HepG2 (cell line): Measurements from ENCODE around the gene MYH7B. TPM values are rescaled to one million over a fixed set of nuclear protein-coding genes. Genes with fewer than 3 reads are reported as not detected.

Source experiments
- ATAC-seq: fragments of 200-7000 bp; cut with Tn5 transposase; 3 replicates; pipeline ENCODE4 v1.9.1; 2020; ENCODE audit warnings: mild to moderate bottlenecking, moderate library complexity
- BruUV-seq: library from RNA; stranded (reverse); fragments of 400-500 nt; replicated peaks from 2 replicates; lab custom pipeline; 2021; lab: Mats Ljungman, UMichigan
- CTCF ChIA-PET: fragments of 300-600 bp; formaldehyde crosslinking; extraction: SDS; loops from one replicate; lab custom pipeline; 2021; ENCODE audit warnings: low total read pairs, inconsistent platforms, low intra/inter-chr PET ratio; lab: Yijun Ruan, JAX
- POLR2A ChIA-PET: fragments of 350-600 bp; sonication (Branson Sonifier 250); formaldehyde crosslinking; loops from one replicate; lab custom pipeline; 2020; ENCODE audit warnings: antibody characterized with exemption, inconsistent platforms; lab: Yijun Ruan, JAX
- DNase-seq: peaks from one replicate; pipeline ENCODE4 v3.0.0-alpha.2; 2015; ENCODE audit warnings: low spot score
- FAIRE-seq: peaks from 3 replicates; lab custom pipeline; 2011; peaks lifted over from hg19 to GRCh38; lab: Jason Lieb, UNC
- H2AFZ ChIP-seq: one replicate; pipeline ENCODE4 v1.6.1; 2011; ENCODE audit warnings: low read length, inconsistent platforms
- H3K27ac ChIP-seq: fragments of 300-600 bp; 3 replicates; pipeline ENCODE4 v1.8.0; 2011; ENCODE audit warnings: mixed run types, mild to moderate bottlenecking, mixed read lengths, low read length, inconsistent platforms; ENCODE audit not compliant: insufficient read depth; ENCODE audit errors: extremely low read length
- H3K27me3 ChIP-seq, 2 experiments: fragments of 200-600 bp in 1 of 2; 2 replicates in 1 of 2; 3 replicates in 1 of 2; pipeline versions ENCODE4 v1.6.0 to v1.8.0; 2011; ENCODE audit warnings: low read length in 2 of 2, mild to moderate bottlenecking in 2 of 2, moderate library complexity in 2 of 2, inconsistent platforms in 1 of 2; ENCODE audit not compliant: insufficient read depth in 2 of 2, control insufficient read depth in 1 of 2
- H3K36me3 ChIP-seq, 2 experiments: fragments of 200-600 bp in 1 of 2; replicated peaks in 1 of 2; 2 replicates in 1 of 2; 3 replicates in 1 of 2; pipeline versions ENCODE4 v1.5.1 to v1.8.0; 2011; ENCODE audit warnings: low read length in 2 of 2, inconsistent platforms in 1 of 2; ENCODE audit not compliant: insufficient read depth in 2 of 2, control insufficient read depth in 1 of 2
- H3K4me1 ChIP-seq: 2 replicates; pipeline ENCODE4 v1.5.1; 2012; ENCODE audit warnings: low read length, inconsistent platforms; ENCODE audit not compliant: insufficient read depth
- H3K4me2 ChIP-seq: 2 replicates; pipeline ENCODE4 v1.6.0; 2011; ENCODE audit warnings: low read depth, low read length, inconsistent platforms
- H3K4me3 ChIP-seq, 3 experiments: fragments of 200-600 bp in 1 of 3; sonication (generic), shearing (Covaris generic) in 1 of 3; replicated peaks in 1 of 3; 2 replicates each; pipeline ENCODE4 v1.5.1; 2011 to 2016; ENCODE audit warnings: low read length in 3 of 3, inconsistent platforms in 2 of 3, low read depth in 2 of 3, mild to moderate bottlenecking in 2 of 3, control low read depth in 1 of 3, mixed read lengths in 1 of 3; ENCODE audit not compliant: insufficient read depth in 1 of 3
- H3K79me2 ChIP-seq: one replicate; pipeline ENCODE4 v1.6.1; 2011; ENCODE audit warnings: low read length, inconsistent platforms; ENCODE audit not compliant: insufficient read depth
- H3K9ac ChIP-seq: 2 replicates; pipeline ENCODE4 v1.6.0; 2011; ENCODE audit warnings: mild to moderate bottlenecking, low read depth, low read length, inconsistent platforms; ENCODE audit not compliant: insufficient read depth
- H3K9me3 ChIP-seq: 2 replicates; pipeline ENCODE4 v1.5.1; 2012; ENCODE audit warnings: mild to moderate bottlenecking, low read length
- H4K20me1 ChIP-seq: 2 replicates; pipeline ENCODE4 v1.6.0; 2011; ENCODE audit warnings: inconsistent platforms, mild to moderate bottlenecking, low read length, moderate library complexity; ENCODE audit not compliant: insufficient read depth
- FOXK1 ChIP-seq: sonication (generic); formaldehyde crosslinking; IDR thresholded peaks from 2 replicates; pipeline ENCODE4 v1.4.0; 2020; ENCODE audit warnings: low read depth, missing genetic modification reagents, borderline replicate concordance
- HNRNPLL ChIP-seq: fragments of 200-400 bp; formaldehyde crosslinking; IDR thresholded peaks from 2 replicates; pipeline ENCODE4 v1.6.1; 2017; ENCODE audit warnings: mild to moderate bottlenecking, low read depth, low read length; ENCODE audit not compliant: poor library complexity, severe bottlenecking
- MEF2D ChIP-seq: sonication (generic); formaldehyde crosslinking; IDR thresholded peaks from 2 replicates; pipeline ENCODE4 v1.5.1; 2020; ENCODE audit warnings: mild to moderate bottlenecking, missing genetic modification reagents
- NFKB2 ChIP-seq: sonication (generic); formaldehyde crosslinking; IDR thresholded peaks from 2 replicates; pipeline ENCODE4 v1.4.0; 2020; ENCODE audit warnings: missing genetic modification reagents, borderline replicate concordance
- NKX3-1 ChIP-seq: sonication (generic); formaldehyde crosslinking; IDR thresholded peaks from 2 replicates; pipeline ENCODE4 v1.5.0; 2020; ENCODE audit warnings: missing genetic modification reagents
- POLR2G ChIP-seq: fragments of 200-400 bp; formaldehyde crosslinking; IDR thresholded peaks from 2 replicates; pipeline ENCODE4 v1.6.1; 2018; ENCODE audit warnings: mild to moderate bottlenecking, low read depth, low read length, moderate library complexity
- RBM22 ChIP-seq: fragments of 200-400 bp; formaldehyde crosslinking; optimal IDR thresholded peaks from 2 replicates; pipeline ENCODE3; 2017; ENCODE audit warnings: mild to moderate bottlenecking, low read length, moderate library complexity
- RXRA ChIP-seq: sonication (generic); formaldehyde crosslinking; IDR thresholded peaks from 2 replicates; pipeline ENCODE4 v1.5.1; 2020; ENCODE audit warnings: missing genetic modification reagents
- TMF1 ChIP-seq: sonication (generic); formaldehyde crosslinking; IDR thresholded peaks from 2 replicates; pipeline ENCODE4 v1.8.1; 2022; ENCODE audit warnings: low read depth, missing genetic modification reagents
- TOE1 ChIP-seq: sonication (generic); formaldehyde crosslinking; IDR thresholded peaks from 2 replicates; pipeline ENCODE4 v1.4.0; 2020; ENCODE audit warnings: mild to moderate bottlenecking, missing genetic modification reagents
- ZC3H4 ChIP-seq: sonication (generic); formaldehyde crosslinking; IDR thresholded peaks from 2 replicates; pipeline ENCODE4 v1.4.0; 2020; ENCODE audit warnings: missing genetic modification reagents, borderline replicate concordance
- ZMYM3 ChIP-seq: sonication (generic); formaldehyde crosslinking; IDR thresholded peaks from 2 replicates; pipeline ENCODE4 v1.5.1; 2020; ENCODE audit warnings: mild to moderate bottlenecking, missing genetic modification reagents
- ZNF101 ChIP-seq: sonication (generic); formaldehyde crosslinking; IDR thresholded peaks from 2 replicates; pipeline ENCODE4 v1.4.0; 2020; ENCODE audit warnings: mild to moderate bottlenecking, low read depth, missing genetic modification reagents, borderline replicate concordance
- ZNF326 ChIP-seq: sonication (generic); formaldehyde crosslinking; IDR thresholded peaks from 2 replicates; pipeline ENCODE4 v1.4.0; 2020; ENCODE audit warnings: missing genetic modification reagents, borderline replicate concordance
- ZNF550 ChIP-seq: sonication (generic); formaldehyde crosslinking; IDR thresholded peaks from 2 replicates; pipeline ENCODE4 v1.4.0; 2020; ENCODE audit warnings: mild to moderate bottlenecking, missing genetic modification reagents, borderline replicate concordance
- WGBS: methylation state at CpG from one replicate; pipeline ENCODE4 v1.1.6; 2017; ENCODE audit warnings: low lambda C conversion rate; 5-methylcytosine and 5-hydroxymethylcytosine counted together
- in situ Hi-C: cut with HindIII; loops from 2 replicates; pipeline ENCODE4 v1.10.0; 2017; ENCODE audit warnings: low pct_unique_long_range_greater_than_20kb; ENCODE audit not compliant: extremely low pct_ligation_motif_present
- intact Hi-C: fragments of 100-400 bp; cut with micrococcal nuclease; formaldehyde crosslinking; loops from one replicate; pipeline ENCODE4 v1.10.0; 2022; ENCODE audit not compliant: unreplicated experiment
- polyA plus RNA-seq, 8 experiments: library from polyadenylated mRNA; depleted of rRNA in 3 of 8; stranded (reverse) in 7 of 8; unstranded in 1 of 8; fragments of >200 nt; fragmentation: Illumina TruSeq in 4 of 8; extraction: Trizol in 4 of 8; gene quantifications; 2 replicates each; pipeline versions ENCODE4 v1.2.1 to v1.2.3, GENCODE V29; 2011 to 2016; ENCODE audit warnings: low read depth in 4 of 8, missing spikeins in 1 of 8, mixed read lengths in 1 of 8; ENCODE audit not compliant: insufficient read depth in 1 of 8
- total RNA-seq, 5 experiments: library from RNA; depleted of rRNA; stranded (reverse); fragments of >200 nt; fragmentation: Illumina TruSeq; extraction: Trizol; gene quantifications; 2 replicates each; pipeline ENCODE4 v1.2.3, GENCODE V29; 2016; ENCODE audit warnings: low read depth in 1 of 5
- TF ChIP-seq, protein P1 (sequence below): IDR thresholded peaks from 2 replicates; pipeline ENCODE4 v1.6.1; 2018; ENCODE audit warnings: missing genetic modification reagents
- TF ChIP-seq, protein P2 (sequence below): sonication (generic); formaldehyde crosslinking; IDR thresholded peaks from 2 replicates; pipeline ENCODE4 v1.8.1; 2023; ENCODE audit warnings: missing genetic modification reagents, inconsistent platforms, borderline replicate concordance
- TF ChIP-seq, protein P3 (sequence below): IDR thresholded peaks from 2 replicates; pipeline ENCODE4 v1.6.1; 2016; ENCODE audit warnings: low read depth, borderline replicate concordance
- TF ChIP-seq, protein P4 (sequence below): sonication (generic); formaldehyde crosslinking; IDR thresholded peaks from 2 replicates; pipeline ENCODE4 v1.4.0; 2020; ENCODE audit warnings: mild to moderate bottlenecking, low read depth, missing genetic modification reagents
- TF ChIP-seq, protein P5 (sequence below): IDR thresholded peaks from 2 replicates; pipeline ENCODE4 v1.6.1; 2016; ENCODE audit warnings: missing compliant biosample characterization, missing genetic modification reagents, borderline replicate concordance

The MYH7B gene
- total and polyA plus RNA-seq, 2 of the 13 experiments (the other 11 are each of a cell fraction or from before 2014, with no cell fraction given): 0.05 to 0.20 TPM

DNA sequence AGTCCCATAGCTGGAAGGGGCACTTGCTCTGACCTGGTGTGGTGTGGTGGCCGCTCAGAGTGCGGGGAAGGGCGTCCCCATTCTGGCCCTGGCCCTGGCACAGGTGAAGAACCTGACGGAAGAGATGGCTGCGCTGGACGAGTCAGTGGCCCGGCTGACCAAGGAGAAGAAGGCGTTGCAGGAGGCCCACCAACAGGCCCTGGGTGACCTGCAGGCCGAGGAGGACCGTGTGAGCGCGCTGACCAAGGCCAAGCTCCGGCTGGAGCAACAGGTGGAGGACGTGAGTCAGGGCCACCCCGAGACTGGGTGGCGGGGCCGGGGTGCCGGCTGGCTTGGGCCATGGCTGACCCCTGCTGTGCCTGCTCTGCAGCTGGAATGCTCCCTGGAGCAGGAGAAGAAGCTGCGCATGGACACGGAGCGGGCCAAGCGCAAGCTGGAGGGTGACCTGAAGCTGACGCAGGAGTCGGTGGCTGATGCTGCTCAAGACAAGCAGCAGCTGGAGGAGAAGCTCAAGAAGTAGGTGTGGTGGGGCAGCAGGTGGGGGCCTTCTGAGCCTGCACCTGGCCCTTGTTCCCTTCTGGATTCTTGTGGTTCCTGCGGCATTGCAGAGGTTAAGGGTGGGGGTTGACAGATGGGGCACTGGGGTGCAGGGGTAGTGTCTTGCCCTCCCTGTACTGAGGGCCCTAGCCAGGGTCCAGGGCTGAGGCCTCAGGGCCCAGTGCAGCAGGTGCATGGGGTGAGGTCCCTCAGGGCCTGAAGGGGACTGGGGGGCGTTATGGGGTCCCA lies 40.8 kb downstream of the MYH7B start:
- H3K4me3 ChIP-seq: no peak overlapping the region
- WGBS: 97% methylated on average over 26 of the region's 26 CpGs
- H3K9ac ChIP-seq: no peak overlapping the region
- no peaks in the 10 kb centered on the region for H3K27me3 ChIP-seq
- no peak overlapping the region for H3K4me2 ChIP-seq
- H3K4me1 ChIP-seq: peaks cover 17% of the 10 kb centered on the region
- ATAC-seq (no peak), DNase-seq (no peak), FAIRE-seq (no peak)
- ChIA-PET CTCF (no interaction called here), POLR2A (no interaction called here)
- no peak overlapping the region for H2AFZ ChIP-seq
- H3K27ac ChIP-seq: no peak overlapping the region
- in situ Hi-C loops: no loop called here
- H3K9me3 ChIP-seq: no peaks in the 10 kb centered on the region
- no peaks in the 10 kb centered on the region for H3K79me2 ChIP-seq
- no peaks in the 10 kb centered on the region; the same call in 1 of the 2 replicates for H4K20me1 ChIP-seq
- peaks cover 24 to 35% of the 10 kb centered on the region in 2 experiments for H3K36me3 ChIP-seq
- intact Hi-C loops: no loop called here
- BruUV-seq: no TSS peak
- TF ChIP-seq POLR2G: 0 out of 2 replicates have a peak, but pooled peaks have one; percentile 0
- TF ChIP-seq, protein P1, sequence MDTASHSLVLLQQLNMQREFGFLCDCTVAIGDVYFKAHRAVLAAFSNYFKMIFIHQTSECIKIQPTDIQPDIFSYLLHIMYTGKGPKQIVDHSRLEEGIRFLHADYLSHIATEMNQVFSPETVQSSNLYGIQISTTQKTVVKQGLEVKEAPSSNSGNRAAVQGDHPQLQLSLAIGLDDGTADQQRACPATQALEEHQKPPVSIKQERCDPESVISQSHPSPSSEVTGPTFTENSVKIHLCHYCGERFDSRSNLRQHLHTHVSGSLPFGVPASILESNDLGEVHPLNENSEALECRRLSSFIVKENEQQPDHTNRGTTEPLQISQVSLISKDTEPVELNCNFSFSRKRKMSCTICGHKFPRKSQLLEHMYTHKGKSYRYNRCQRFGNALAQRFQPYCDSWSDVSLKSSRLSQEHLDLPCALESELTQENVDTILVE (CRISPR knock-in tag): no peak
- no peak for TF ChIP-seq ZNF326 (CRISPR knock-in tag)
- TF ChIP-seq ZNF101 (CRISPR knock-in tag): no peak
- TF ChIP-seq, protein P2, sequence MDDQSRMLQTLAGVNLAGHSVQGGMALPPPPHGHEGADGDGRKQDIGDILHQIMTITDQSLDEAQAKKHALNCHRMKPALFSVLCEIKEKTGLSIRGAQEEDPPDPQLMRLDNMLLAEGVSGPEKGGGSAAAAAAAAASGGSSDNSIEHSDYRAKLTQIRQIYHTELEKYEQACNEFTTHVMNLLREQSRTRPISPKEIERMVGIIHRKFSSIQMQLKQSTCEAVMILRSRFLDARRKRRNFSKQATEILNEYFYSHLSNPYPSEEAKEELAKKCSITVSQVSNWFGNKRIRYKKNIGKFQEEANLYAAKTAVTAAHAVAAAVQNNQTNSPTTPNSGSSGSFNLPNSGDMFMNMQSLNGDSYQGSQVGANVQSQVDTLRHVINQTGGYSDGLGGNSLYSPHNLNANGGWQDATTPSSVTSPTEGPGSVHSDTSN (CRISPR knock-in tag): no peak
- TF ChIP-seq, protein P3, sequence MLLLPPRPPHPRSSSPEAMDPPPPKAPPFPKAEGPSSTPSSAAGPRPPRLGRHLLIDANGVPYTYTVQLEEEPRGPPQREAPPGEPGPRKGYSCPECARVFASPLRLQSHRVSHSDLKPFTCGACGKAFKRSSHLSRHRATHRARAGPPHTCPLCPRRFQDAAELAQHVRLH (CRISPR knock-in tag): no peak
- no peak for TF ChIP-seq MEF2D (CRISPR knock-in tag)
- no peak for TF ChIP-seq RBM22
- no peak for TF ChIP-seq FOXK1 (CRISPR knock-in tag)
- no peak for TF ChIP-seq ZMYM3 (CRISPR knock-in tag)
- no peak for TF ChIP-seq ZNF550 (CRISPR knock-in tag)
- TF ChIP-seq, protein P4, sequence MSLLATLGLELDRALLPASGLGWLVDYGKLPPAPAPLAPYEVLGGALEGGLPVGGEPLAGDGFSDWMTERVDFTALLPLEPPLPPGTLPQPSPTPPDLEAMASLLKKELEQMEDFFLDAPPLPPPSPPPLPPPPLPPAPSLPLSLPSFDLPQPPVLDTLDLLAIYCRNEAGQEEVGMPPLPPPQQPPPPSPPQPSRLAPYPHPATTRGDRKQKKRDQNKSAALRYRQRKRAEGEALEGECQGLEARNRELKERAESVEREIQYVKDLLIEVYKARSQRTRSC (CRISPR knock-in tag): no peak
- no peak for TF ChIP-seq TMF1 (CRISPR knock-in tag)
- peak; percentile 25 for TF ChIP-seq HNRNPLL
- no peak for TF ChIP-seq TOE1 (CRISPR knock-in tag)
- no peak for TF ChIP-seq RXRA (CRISPR knock-in tag)
- no peak for TF ChIP-seq ZC3H4 (CRISPR knock-in tag)
- TF ChIP-seq, protein P5, sequence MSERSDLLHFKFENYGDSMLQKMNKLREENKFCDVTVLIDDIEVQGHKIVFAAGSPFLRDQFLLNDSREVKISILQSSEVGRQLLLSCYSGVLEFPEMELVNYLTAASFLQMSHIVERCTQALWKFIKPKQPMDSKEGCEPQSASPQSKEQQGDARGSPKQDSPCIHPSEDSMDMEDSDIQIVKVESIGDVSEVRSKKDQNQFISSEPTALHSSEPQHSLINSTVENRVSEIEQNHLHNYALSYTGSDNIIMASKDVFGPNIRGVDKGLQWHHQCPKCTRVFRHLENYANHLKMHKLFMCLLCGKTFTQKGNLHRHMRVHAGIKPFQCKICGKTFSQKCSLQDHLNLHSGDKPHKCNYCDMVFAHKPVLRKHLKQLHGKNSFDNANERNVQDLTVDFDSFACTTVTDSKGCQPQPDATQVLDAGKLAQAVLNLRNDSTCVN: no peak
- peak; percentile 51; the same call in 1 of the 2 replicates for TF ChIP-seq NFKB2
- no peak for TF ChIP-seq NKX3-1 (CRISPR knock-in tag)
